ENCODE measurements around the gene TCEAL1. TPM values are rescaled to one million over a fixed set of nuclear protein-coding genes. Genes with fewer than 3 reads are reported as not detected.
"Not testable (repeated sequence)": the region's sequence is repeated elsewhere in the genome, so short reads cannot be mapped to it uniquely, and the experiment has no call there.

The TCEAL1 gene, protein sequence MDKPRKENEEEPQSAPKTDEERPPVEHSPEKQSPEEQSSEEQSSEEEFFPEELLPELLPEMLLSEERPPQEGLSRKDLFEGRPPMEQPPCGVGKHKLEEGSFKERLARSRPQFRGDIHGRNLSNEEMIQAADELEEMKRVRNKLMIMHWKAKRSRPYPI
- total RNA-seq (14.9 TPM), polyA plus RNA-seq (55.7 TPM)
- long read RNA-seq, donor 1, partial matches to known transcripts = 0 of 2 reads
- long read RNA-seq, donor 1, other reads (novel, unspliced or antisense) = 0 of 2 reads
- long read RNA-seq, donor 2, transcript TCEAL1-201 (3 exons, 1,164 nt) = major isoform, 5 of 14 reads
- long read RNA-seq, donor 2, partial matches to known transcripts = 5 of 14 reads
- long read RNA-seq, donor 2, other reads (novel, unspliced or antisense) = 0 of 14 reads
- long read RNA-seq, donor 3, partial matches to known transcripts = 7 of 23 reads
- long read RNA-seq, donor 3, other reads (novel, unspliced or antisense) = 6 of 23 reads
- long read RNA-seq, donor 4, partial matches to known transcripts = 0 of 2 reads
- long read RNA-seq, donor 4, other reads (novel, unspliced or antisense) = 0 of 2 reads
- long read RNA-seq, donor 5, transcript TCEAL1-201 (3 exons, 1,164 nt) = major isoform, 9 of 33 reads
- long read RNA-seq, donor 5, transcript TCEAL1-202 (3 exons, 1,201 nt) = minor isoform, 5 of 33 reads
- long read RNA-seq, donor 5, partial matches to known transcripts = 7 of 33 reads
- long read RNA-seq, donor 5, other reads (novel, unspliced or antisense) = 7 of 33 reads
- long read RNA-seq, donor 6, partial matches to known transcripts = 0 of 3 reads
- long read RNA-seq, donor 6, other reads (novel, unspliced or antisense) = 0 of 3 reads
- long read RNA-seq, donor 7, partial matches to known transcripts = 0 of 3 reads
- long read RNA-seq, donor 7, other reads (novel, unspliced or antisense) = 0 of 3 reads
- long read RNA-seq, donor 8, partial matches to known transcripts = 0 of 2 reads
- long read RNA-seq, donor 8, other reads (novel, unspliced or antisense) = 0 of 2 reads
- long read RNA-seq, donor 9, partial matches to known transcripts = 0 of 1 reads
- long read RNA-seq, donor 9, other reads (novel, unspliced or antisense) = 0 of 1 reads
- long read RNA-seq, donor 10, partial matches to known transcripts = 0 of 3 reads
- long read RNA-seq, donor 10, other reads (novel, unspliced or antisense) = 0 of 3 reads

DNA sequence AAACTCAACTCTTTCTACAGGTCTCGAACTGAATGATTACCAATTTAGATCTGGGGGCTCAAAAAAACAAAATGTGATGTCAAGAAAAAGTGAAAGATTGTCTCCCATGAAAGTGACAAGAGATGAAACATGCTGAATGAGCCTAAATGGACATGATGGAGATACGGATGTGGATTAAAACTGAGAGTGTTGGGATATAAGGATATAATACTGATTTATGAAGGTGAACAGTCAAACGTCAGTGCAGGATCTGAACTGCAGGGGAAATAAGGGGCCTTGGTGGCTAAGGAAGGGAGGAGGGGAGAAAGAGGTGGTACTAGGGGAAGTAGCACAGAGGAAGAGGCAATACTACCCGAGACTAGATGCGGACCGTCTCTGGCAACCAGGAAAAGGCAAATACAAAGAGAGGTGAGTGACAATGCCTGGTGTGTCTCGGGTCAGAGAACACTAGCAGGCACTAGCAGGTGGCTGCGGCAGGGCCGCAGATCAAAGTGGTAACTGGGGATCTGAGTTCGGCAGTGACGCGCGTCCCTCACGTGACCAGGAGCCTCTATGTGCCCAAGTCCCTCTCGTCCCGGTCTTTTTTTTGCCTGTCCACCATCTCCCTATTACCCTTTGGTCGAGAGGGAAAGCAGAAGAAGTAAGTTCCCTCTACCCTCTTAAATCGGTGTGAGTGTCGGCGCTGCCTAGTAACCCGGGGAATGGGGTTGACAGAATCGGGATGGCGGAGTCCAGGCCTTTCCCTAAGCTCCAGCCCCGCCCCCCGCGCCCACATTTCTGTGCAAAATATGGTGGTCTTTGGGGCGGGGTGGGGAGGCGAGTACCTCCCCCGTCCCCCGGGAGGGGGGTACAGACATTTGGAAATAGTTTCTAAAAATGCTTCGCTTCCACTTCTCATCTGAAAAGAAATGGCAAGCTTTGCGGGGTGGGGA, at the start of gene TCEAL1:
Gene TCEAL1, plus strand, starts transcription at position 590 of the 932 bp plus-strand sequence. CDS start 942 bp downstream, outside the sequence.
- DNase-seq (ENCODE audit: low read depth in 6 of 9, low spot score in 9 of 9) = peak in 5 of 9 donors; percentile 23 to 51 (median 25)
- WGBS = 4% methylated on average over 32 of the region's 32 CpGs
- H3K27me3 ChIP-seq (ENCODE audit: control insufficient read depth in 2 of 2, insufficient read depth in 1 of 2, low read length in 1 of 2) = peaks cover 0 to 15% of the 10 kb centered on the region in 2 donors

DNA sequence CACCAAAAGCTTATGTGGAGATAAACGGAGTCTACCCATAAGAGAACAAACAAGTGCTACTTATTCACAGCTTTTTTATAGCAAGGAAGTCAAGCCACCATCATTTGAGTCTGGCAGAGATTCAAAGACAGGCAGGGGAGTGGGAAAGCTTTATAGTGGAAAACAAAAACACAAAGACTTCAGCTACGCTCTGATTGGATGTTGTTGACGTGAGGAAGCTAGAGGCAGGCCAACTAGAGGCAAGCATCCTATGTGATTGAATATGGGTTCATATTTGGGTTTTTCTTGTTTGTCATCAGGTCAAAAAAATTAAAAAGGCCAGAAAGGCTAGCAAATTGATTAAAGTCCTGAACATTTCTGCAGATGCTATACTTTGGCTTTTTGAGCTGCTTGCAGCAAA, 44.2 kb upstream of the TCEAL1 start:
- H3K27me3 ChIP-seq (ENCODE audit: control insufficient read depth in 2 of 2, insufficient read depth in 1 of 2, low read length in 1 of 2) = peaks cover 0 to 6% of the 10 kb centered on the region in 2 donors
- DNase-seq (ENCODE audit: low read depth in 6 of 9, low spot score in 9 of 9) = no peak
- no peaks in the 10 kb centered on the region for H3K36me3 ChIP-seq (ENCODE audit: control insufficient read depth in 2 of 2, insufficient read depth in 2 of 2, low read length in 1 of 2)
- no peak overlapping the region for H3K4me3 ChIP-seq (ENCODE audit: low read length in 2 of 2)
- H3K4me1 ChIP-seq (ENCODE audit: control insufficient read depth in 2 of 2, insufficient read depth in 2 of 2, low read length in 2 of 2) = no peaks in the 10 kb centered on the region
- WGBS = 83% methylated on average over 3 of the region's 3 CpGs
- no peaks in the 10 kb centered on the region for H3K9me3 ChIP-seq (ENCODE audit: control insufficient read depth in 2 of 2, insufficient read depth in 1 of 2, low read length in 1 of 2)
- no peak overlapping the region for H3K27ac ChIP-seq (ENCODE audit: low read depth in 1 of 2, low read length in 1 of 2)

More for the DNA sequence above, at the start of gene TCEAL1:
- H3K4me1 ChIP-seq (ENCODE audit: control insufficient read depth in 2 of 2, insufficient read depth in 2 of 2, low read length in 2 of 2) = peaks cover 0 to 4% of the 10 kb centered on the region in 2 donors
- no peaks in the 10 kb centered on the region for H3K36me3 ChIP-seq (ENCODE audit: control insufficient read depth in 2 of 2, insufficient read depth in 2 of 2, low read length in 1 of 2)
- peak within 1 kb of the TSS; percentile 62 to 70 for H3K27ac ChIP-seq (ENCODE audit: low read depth in 1 of 2, low read length in 1 of 2)
- no peaks in the 10 kb centered on the region for H3K9me3 ChIP-seq (ENCODE audit: control insufficient read depth in 2 of 2, insufficient read depth in 1 of 2, low read length in 1 of 2)
- H3K4me3 ChIP-seq (ENCODE audit: low read length in 2 of 2) = peak within 1 kb of the TSS; percentile 63 to 65

DNA sequence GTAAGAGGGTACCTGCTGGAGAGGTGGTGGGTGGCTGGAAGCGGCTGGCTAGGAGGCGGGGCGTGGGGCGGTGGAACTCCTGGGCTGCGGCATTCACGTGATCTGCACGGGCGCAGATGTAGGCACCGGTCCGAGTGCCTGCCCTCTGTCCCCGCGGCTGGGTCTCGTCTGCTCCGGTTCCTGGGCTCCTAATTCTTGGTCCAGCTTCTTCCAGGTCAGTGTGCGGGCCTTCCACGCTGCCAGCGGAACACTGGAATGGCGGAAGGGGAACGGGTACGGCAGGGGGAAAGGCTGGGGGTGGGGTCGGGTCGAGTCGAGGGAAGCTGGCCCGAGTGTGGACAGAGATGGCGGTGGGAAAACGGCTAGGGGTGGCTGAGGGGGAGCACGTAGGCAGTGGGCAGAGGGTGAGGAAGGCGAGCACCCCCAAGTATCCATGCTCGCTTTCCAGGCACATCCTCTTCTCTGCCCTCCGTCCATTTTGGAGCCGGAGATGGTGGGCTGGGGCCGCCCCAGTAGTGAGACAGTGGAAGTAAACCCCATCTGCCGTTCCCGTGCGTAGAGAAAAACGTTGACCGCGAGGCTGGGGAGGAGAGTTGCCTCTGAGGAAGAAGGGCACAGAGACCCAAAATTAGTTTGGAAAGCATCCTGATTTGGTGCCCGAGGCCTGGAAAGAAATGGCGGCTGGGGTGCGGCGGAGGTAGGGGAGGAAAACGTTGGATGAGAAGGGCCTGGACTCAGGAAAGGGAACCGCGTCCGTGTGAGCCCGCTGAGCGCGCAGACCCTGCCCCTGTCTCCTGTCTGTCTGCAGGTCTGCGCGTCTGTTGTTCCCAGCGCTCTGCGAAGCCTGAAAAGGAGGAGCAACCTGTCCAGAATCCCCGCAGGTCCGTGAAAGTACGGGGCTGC, 43.1 kb upstream of the TCEAL1 start, which contains the start of gene TCEAL4:
Gene TCEAL4, plus strand, starts transcription at position 105 of the 903 bp plus-strand sequence. CDS start 1,161 bp downstream, outside the sequence.
- no peaks in the 10 kb centered on the region for H3K9me3 ChIP-seq (ENCODE audit: control insufficient read depth in 2 of 2, insufficient read depth in 1 of 2, low read length in 1 of 2)
- H3K4me3 ChIP-seq (ENCODE audit: low read length in 2 of 2) = peak within 1 kb of the TSS; percentile 67 to 70
- no peaks in the 10 kb centered on the region for H3K36me3 ChIP-seq (ENCODE audit: control insufficient read depth in 2 of 2, insufficient read depth in 2 of 2, low read length in 1 of 2)
- H3K27me3 ChIP-seq (ENCODE audit: control insufficient read depth in 2 of 2, insufficient read depth in 1 of 2, low read length in 1 of 2) = peaks cover 0 to 6% of the 10 kb centered on the region in 2 donors
- WGBS = 1% methylated on average over 56 of the region's 56 CpGs
- H3K4me1 ChIP-seq (ENCODE audit: control insufficient read depth in 2 of 2, insufficient read depth in 2 of 2, low read length in 2 of 2) = no peaks in the 10 kb centered on the region
- H3K27ac ChIP-seq (ENCODE audit: low read depth in 1 of 2, low read length in 1 of 2) = peak within 1 kb of the TSS in 1 of 2 donors; percentile 69
- DNase-seq (ENCODE audit: low read depth in 6 of 9, low spot score in 9 of 9) = peak in 1 of 9 donors; percentile 25

DNA sequence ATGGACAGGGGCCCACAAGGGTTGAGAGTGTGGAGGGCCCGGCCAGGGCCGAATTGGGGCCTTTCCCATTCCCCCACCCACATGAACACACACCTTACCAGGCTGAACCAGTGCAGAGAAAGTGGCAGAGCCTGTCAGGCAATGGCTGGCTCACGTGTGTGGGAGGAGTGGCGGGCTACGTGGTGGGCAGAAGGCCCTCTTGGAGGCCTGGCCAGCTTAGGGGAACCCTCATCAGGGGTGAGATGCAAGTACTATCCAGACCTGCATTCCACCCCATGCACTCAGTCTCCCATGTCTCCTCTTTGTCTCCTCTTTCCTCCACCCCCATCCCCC, 42.5 kb upstream of the TCEAL1 start:
- Histone ChIP-seq H3K36me3 (ENCODE audit: control insufficient read depth in 2 of 2, insufficient read depth in 2 of 2, low read length in 1 of 2) (no peaks in the 10 kb centered on the region), H3K27me3 (ENCODE audit: control insufficient read depth in 2 of 2, insufficient read depth in 1 of 2, low read length in 1 of 2) (peaks cover 0 to 6% of the 10 kb centered on the region in 2 donors), H3K9me3 (ENCODE audit: control insufficient read depth in 2 of 2, insufficient read depth in 1 of 2, low read length in 1 of 2) (no peaks in the 10 kb centered on the region), H3K4me1 (ENCODE audit: control insufficient read depth in 2 of 2, insufficient read depth in 2 of 2, low read length in 2 of 2) (no peaks in the 10 kb centered on the region), H3K4me3 (ENCODE audit: low read length in 2 of 2) (peak overlapping the region; percentile 67 to 70), H3K27ac (ENCODE audit: low read depth in 1 of 2, low read length in 1 of 2) (no peak overlapping the region)
- 50% methylated on average over 5 of the region's 5 CpGs for WGBS
- DNase-seq (ENCODE audit: low read depth in 6 of 9, low spot score in 9 of 9) = no peak

DNA sequence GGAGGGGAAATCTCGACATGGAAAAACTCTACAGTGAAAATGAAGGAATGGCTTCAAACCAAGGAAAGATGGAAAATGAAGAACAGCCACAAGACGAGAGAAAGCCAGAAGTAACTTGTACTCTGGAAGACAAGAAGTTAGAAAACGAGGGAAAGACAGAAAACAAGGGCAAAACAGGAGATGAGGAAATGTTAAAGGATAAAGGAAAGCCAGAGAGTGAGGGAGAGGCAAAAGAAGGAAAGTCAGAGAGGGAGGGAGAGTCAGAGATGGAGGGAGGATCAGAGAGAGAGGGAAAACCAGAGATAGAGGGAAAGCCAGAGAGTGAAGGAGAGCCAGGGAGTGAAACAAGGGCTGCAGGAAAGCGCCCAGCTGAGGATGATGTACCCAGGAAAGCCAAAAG, 42.1 kb upstream of the TCEAL1 start:
- 95% methylated on average over 4 of the region's 4 CpGs for WGBS
- Histone ChIP-seq H3K9me3 (ENCODE audit: control insufficient read depth in 2 of 2, insufficient read depth in 1 of 2, low read length in 1 of 2) (no peaks in the 10 kb centered on the region), H3K4me3 (ENCODE audit: low read length in 2 of 2) (no peak overlapping the region), H3K4me1 (ENCODE audit: control insufficient read depth in 2 of 2, insufficient read depth in 2 of 2, low read length in 2 of 2) (no peaks in the 10 kb centered on the region), H3K27me3 (ENCODE audit: control insufficient read depth in 2 of 2, insufficient read depth in 1 of 2, low read length in 1 of 2) (peaks cover 0 to 6% of the 10 kb centered on the region in 2 donors), H3K36me3 (ENCODE audit: control insufficient read depth in 2 of 2, insufficient read depth in 2 of 2, low read length in 1 of 2) (no peaks in the 10 kb centered on the region), H3K27ac (ENCODE audit: low read depth in 1 of 2, low read length in 1 of 2) (no peak overlapping the region)
- no peak for DNase-seq (ENCODE audit: low read depth in 6 of 9, low spot score in 9 of 9)

DNA sequence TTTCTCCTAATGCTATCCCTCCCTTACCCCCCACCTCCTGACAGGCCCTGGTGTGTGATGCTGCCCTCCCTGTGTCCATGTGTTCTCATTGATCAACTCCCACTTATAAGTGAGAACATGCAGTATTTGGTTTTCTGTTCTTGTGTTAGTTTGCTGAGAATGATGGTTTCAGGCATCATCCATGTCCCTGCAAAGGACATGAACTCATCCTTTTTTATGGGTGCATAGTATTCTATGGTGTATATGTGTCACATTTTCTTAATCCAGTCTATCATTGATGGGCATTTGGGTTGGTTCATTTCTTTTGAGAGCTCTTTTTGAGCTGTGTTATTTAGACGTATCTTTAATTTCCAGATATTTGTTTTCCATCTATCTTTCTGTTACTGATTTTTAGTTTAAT, 36.5 kb upstream of the TCEAL1 start:
- WGBS = 100% methylated on average over 1 of the region's 1 CpG
- H3K4me1 ChIP-seq (ENCODE audit: control insufficient read depth in 2 of 2, insufficient read depth in 2 of 2, low read length in 2 of 2); H3K4me3 ChIP-seq (ENCODE audit: low read length in 2 of 2); H3K9me3 ChIP-seq (ENCODE audit: control insufficient read depth in 2 of 2, insufficient read depth in 1 of 2, low read length in 1 of 2); H3K27me3 ChIP-seq (ENCODE audit: control insufficient read depth in 2 of 2, insufficient read depth in 1 of 2, low read length in 1 of 2); H3K36me3 ChIP-seq (ENCODE audit: control insufficient read depth in 2 of 2, insufficient read depth in 2 of 2, low read length in 1 of 2); H3K27ac ChIP-seq (ENCODE audit: low read depth in 1 of 2, low read length in 1 of 2); DNase-seq (ENCODE audit: low read depth in 6 of 9, low spot score in 9 of 9): not testable (repeated sequence)

DNA sequence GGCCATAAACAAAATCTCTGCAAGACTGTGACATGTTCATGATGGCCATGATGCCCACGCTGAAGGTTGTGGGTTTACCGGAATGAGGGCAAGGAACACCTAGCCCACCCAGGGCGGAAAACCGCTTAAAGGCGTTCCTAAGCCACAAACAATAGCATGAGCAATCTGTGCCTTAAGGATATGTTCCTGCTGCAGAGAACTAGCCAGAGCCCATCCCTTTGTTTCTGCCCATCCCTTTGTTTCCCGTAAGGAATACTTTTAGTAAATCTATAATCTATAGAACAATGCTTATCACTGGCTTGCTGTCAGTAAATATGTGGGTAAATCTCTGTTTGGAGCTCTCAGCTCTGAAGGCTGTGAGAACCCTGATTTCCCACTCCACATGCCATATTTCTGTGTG, 33.6 kb upstream of the TCEAL1 start:
- not testable (repeated sequence) for H3K9me3 ChIP-seq (ENCODE audit: control insufficient read depth in 2 of 2, insufficient read depth in 1 of 2, low read length in 1 of 2)

More for the DNA sequence above, 33.6 kb upstream of the TCEAL1 start:
- not testable (repeated sequence) for DNase-seq (ENCODE audit: low read depth in 6 of 9, low spot score in 9 of 9); H3K4me1 ChIP-seq (ENCODE audit: control insufficient read depth in 2 of 2, insufficient read depth in 2 of 2, low read length in 2 of 2); H3K27me3 ChIP-seq (ENCODE audit: control insufficient read depth in 2 of 2, insufficient read depth in 1 of 2, low read length in 1 of 2); H3K27ac ChIP-seq (ENCODE audit: low read depth in 1 of 2, low read length in 1 of 2); H3K4me3 ChIP-seq (ENCODE audit: low read length in 2 of 2); H3K36me3 ChIP-seq (ENCODE audit: control insufficient read depth in 2 of 2, insufficient read depth in 2 of 2, low read length in 1 of 2)
- WGBS = 98% methylated on average over 6 of the region's 6 CpGs
